GM12891 (cell line): ENCODE results near the gene OR9K2.

Experiments used
- POLR2A ChIP-seq: IDR thresholded peaks from 2 replicates; pipeline ENCODE4 v1.6.1; 2011; ENCODE audit warnings: low read depth, low read length, control low read depth
- POLR2AphosphoS5 ChIP-seq: IDR thresholded peaks from 2 replicates; pipeline ENCODE4 v1.6.1; 2011; ENCODE audit warnings: low read depth, low read length, control low read depth
- TAF1 ChIP-seq: IDR thresholded peaks from 2 replicates; pipeline ENCODE4 v1.6.1; 2011; ENCODE audit warnings: low read depth, low read length, control low read depth

GRCh38 chr12:55143566-55143870 lies 17.3 kb downstream of the OR9K2 start:
- no peak for TF ChIP-seq POLR2AphosphoS5
- TF ChIP-seq POLR2A: no peak
- TF ChIP-seq TAF1: no peak
